ENCODE data around the gene CIB4. TPM values are rescaled to one million over a fixed set of nuclear protein-coding genes. Genes with fewer than 3 reads are reported as not detected.

Gene CIB4
- total RNA-seq, 1 donor from 2014 or later, result not detected

- no peak for DNase-seq
Measured at GRCh38 chr2:26581991-26582842, 58.9 kb downstream of the CIB4 start.

DNA sequence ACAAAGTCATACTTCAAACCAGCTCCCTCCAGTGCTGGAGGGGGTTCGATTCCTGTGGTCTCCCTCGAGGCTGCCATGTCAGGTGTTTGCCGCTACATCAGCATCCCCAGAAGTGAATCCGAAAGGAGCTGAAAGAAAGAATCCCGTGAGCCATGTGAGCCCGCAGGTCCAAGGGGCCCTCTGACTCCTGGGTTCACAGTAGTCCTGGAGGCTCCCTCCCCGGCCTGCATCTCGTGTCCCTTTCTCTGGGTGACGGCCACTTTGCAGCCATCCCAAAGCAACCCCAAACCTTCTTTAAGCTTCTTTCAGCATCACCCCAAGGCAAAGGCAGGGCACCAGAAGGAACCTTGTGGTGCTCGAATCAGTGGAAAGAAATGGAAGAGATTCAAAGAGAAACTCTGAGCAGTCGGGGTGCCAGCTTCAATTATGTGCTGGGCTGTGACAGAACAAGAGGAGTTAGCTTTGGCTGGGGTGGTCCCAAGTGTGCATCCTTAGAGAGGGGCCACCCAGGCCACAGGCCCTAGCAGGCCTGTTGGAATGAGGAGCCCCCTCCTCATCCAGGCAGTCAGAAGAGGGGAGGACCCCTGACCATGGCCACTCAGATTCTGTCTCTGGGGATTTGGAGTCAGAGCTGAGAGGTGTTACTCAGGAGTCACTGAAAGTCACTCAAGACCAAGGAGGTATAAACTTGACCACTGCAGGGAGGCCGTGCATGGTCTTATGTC is 59.7 kb downstream of the CIB4 start:
- DNase-seq, result no peak

- no peak for DNase-seq
Measured at GRCh38 chr2:26580751-26581150, 60.4 kb downstream of the CIB4 start.

GRCh38 chr2:26580151-26580550 is 61.0 kb downstream of the CIB4 start:
- DNase-seq, result no peak

DNA sequence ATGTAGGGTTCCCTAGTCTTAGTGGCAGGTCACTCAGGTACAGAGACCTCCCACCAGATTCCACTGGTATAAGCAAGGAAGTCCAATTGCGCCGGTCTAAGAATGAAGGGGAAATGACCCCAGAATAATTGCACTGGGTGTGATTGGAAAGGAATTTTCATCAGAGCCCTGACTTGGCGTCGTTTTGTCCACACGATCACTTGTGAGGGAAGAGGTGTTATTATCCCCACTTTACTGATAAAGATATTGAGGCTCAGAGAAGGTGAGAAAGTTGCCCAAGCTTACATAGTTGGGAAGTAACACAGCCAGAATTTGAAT is 61.5 kb downstream of the CIB4 start:
- DNase-seq, result no peak

- no peak for DNase-seq
Measured at GRCh38 chr2:26579025-26579722, 62.0 kb downstream of the CIB4 start.

- DNase-seq, result no peak
Measured at GRCh38 chr2:26578581-26578980, 62.6 kb downstream of the CIB4 start.

DNA sequence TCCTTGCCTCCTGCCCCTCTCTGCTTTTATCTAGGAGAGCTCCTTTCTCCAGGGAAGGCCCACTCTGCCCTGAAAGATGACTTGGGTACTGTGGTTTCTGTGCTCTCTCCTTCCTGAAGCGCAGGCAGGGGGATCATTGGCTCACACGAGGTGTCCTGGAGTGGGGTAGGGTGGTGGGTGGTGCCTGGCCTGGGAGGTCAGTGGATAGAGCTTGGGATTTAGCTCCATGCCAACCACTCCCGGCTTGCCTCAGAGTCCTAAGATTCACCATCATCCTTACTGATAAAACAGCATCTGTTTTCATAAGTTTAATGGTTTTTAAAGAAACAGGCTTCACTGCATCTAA is 63.1 kb downstream of the CIB4 start:
- DNase-seq, result no peak

DNA sequence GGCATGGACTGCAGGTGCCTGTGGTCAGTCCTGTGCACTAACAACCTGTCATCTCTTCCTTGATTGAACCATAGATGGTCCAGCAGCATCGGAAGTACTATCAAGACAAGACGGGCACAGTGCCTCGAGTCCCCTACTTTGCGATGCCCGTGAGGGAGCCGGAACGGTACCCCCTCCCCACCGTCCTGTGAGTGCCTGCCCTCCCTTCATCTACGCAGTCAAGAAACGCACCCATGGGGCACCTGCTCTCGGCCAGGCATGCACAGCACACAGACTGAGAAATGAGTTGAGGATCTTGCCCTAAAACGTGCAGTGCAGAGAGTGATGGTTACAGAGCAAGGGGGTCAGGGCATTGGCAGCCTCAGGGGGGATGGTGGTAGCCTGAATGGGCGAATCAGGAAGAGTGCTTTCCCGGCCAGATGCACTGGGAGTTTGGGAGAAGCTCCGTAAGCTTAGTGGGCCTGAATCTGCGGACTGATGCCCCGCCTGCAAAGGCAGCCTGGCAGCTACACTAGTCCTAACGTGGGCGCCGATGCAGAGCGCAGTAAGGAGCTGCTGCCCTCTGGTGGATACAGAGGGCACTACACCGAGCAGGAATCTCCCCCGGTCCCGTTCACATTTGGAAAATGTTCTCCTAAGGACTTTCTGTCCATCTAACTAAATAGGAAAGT is 63.6 kb downstream of the CIB4 start:
- peak; percentile 6 for DNase-seq

DNA sequence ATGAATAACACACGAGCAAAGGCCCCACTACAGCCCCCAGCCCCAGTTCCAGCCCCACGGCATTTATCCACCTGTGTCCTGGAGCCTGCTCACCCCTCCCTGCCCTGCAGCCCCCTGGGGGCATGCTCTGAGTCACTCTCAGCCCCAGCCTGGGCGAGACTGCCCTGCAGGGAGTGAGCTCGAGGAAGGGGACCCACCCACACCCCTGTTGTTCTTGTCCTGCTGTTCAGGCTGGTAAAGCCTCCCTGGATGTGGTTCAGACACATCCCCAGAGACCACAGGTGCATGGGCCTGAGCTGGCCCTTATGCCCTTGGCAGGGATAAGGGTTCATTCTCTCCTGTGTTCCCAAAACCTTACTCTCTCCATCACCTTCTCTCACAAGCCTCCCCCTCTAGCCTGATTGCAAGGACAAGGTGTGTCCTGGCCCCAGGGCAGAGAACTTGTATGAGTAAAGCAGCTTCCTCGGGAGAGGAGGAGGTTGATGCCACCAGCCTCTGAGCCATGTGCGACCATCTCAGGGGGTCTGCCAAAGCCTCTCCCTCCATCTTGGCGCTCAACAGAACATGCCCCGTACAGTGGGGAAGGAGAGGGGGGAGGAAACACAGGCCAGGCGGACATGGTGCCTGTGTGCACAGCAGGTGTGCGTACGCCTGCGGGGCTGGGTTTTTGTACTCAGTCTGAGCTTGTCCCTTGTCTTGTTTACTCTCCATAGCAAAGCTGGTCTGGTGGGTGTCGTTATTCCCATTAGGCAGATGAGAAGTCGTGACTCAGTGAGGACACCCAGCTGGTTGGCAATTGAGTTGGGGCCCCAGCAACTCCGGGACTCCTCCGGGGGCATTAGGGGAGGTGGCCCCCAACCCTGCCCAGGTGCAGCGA is 64.4 kb downstream of the CIB4 start:
- no peak for DNase-seq

- DNase-seq, result no peak
Measured at GRCh38 chr2:26575836-26576564, 65.2 kb downstream of the CIB4 start.

GRCh38 chr2:26574900-26575560 is 66.1 kb downstream of the CIB4 start:
- no peak for DNase-seq

- no peak for DNase-seq
Measured at GRCh38 chr2:26574066-26574899, 66.9 kb downstream of the CIB4 start.

DNA sequence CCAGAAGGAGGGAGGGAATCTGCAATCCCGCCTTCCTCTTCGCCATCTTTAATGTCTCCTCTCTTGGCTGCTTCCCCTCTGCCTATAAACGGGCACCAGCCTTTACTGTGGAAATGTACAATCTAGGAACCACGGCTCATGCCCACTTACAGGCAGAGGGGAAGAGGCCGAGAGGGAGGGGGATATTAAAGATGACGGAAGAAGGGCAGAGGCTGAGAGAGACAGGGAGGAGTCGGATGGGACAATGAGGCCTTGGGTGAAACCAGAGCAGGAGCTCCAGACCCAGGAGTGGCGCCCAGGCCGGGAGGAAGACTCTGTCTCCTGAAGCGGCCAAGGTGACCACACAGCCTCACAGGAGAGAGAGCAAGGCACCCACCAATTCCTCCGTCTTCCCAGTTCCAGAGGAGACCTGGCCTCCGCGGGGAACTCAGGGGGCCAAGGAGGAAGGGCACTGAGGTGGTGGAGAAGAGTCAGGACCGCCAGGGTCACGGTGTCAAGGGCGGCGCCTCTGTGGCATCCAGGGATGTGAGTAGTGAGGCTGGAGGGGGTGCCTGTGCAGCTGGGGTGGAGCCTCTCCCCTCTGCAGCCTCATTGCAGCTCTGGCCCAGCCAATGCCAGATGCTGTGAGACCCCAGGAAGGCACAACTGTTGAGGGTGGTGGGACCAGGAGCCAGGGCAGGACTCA is 67.8 kb downstream of the CIB4 start:
- DNase-seq, result no peak

GRCh38 chr2:26572591-26572990 is 68.6 kb downstream of the CIB4 start:
- no peak for DNase-seq

GRCh38 chr2:26571316-26571715 is 69.8 kb downstream of the CIB4 start:
- no peak for DNase-seq

- DNase-seq, result no peak
Measured at GRCh38 chr2:26570083-26570430, 71.1 kb downstream of the CIB4 start.

DNA sequence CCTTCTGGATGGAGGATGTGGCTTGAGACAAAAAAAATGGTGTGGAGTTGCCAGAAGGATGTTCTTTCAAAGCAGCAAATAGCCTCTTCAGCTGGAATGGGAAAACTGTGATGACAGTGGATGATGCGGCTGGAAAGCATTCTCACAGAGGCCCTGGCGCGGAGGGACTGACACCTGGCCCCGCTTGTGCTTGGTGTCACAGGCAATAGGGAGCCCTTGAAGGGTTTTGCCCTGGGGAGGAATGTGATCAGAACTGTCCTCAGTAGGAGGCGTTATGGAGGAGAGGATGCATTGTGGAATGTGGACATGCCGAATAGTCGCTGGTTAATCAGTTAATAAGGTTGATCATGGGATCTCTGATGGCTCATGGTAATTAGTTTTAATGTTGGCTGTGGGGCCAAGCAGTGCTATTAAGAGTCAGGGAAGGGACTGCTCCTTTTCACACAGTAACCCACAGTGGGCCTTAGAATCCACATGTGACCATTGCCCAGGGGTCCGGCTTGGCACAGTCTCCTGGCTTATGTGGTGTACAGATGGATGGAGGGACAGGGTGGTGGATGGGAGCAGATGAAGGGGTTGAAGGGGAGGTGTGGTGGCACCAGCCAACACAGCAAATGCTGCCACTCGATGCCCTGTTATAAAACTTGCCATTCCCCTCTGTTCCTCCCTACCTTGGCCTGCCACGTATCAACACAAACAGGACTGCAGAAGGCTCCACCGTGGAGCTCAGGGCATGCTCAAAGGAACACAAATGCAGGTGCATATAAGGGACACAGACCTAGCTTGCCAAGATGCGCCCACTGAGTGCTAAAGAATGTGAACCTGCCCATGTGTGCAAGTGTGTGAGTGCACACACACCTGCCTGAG is 71.7 kb downstream of the CIB4 start:
- no peak for DNase-seq
